ENCODE data around the gene TRRAP.

- TF ChIP-seq RXRA (IDR thresholded peaks at IDR 0.05; ENCODE audit: insufficient read depth, low read depth, low read length) (no peak), POLR2A (IDR thresholded peaks at IDR 0.05; ENCODE audit: control extremely low read depth in 1 of 2, low read depth in 2 of 2, low read length in 2 of 2) (no peak), RNF2 (IDR thresholded peaks at IDR 0.05; ENCODE audit: borderline replicate concordance, low read depth, low read length, missing control alignments, poor library complexity, severe bottlenecking) (no peak)
- TF ChIP-seq, protein P1, sequence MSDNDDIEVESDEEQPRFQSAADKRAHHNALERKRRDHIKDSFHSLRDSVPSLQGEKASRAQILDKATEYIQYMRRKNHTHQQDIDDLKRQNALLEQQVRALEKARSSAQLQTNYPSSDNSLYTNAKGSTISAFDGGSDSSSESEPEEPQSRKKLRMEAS (IDR thresholded peaks at IDR 0.05): no peak
Measured at GRCh38 chr7:98974205-98974604, 95.9 kb downstream of the TRRAP start.

Measured in H1 (cell line).